GM19438 (cell line): ENCODE results near the gene KLF17.

Experiments used
- ATAC-seq: cut with Tn5 transposase; IDR thresholded peaks from one replicate; pipeline ENCODE4 v1.9.1; 2021; ENCODE audit warnings: low read depth; ENCODE audit not compliant: unreplicated experiment

KLF17 gene

GRCh38 chr1:44147582-44147981 lies 29.0 kb downstream of the KLF17 start:
- no peak for ATAC-seq

GRCh38 chr1:44151332-44151731 lies 32.7 kb downstream of the KLF17 start:
- ATAC-seq = no peak

- no peak for ATAC-seq
Measured at GRCh38 chr1:44151808-44152207, 33.2 kb downstream of the KLF17 start.

- ATAC-seq = no peak
Measured at GRCh38 chr1:44152692-44153091, 34.1 kb downstream of the KLF17 start.

- no peak for ATAC-seq
Measured at GRCh38 chr1:44154049-44154448, 35.4 kb downstream of the KLF17 start.

GRCh38 chr1:44157903-44158302 lies 39.3 kb downstream of the KLF17 start:
- no peak for ATAC-seq

- no peak for ATAC-seq
Measured at GRCh38 chr1:44158871-44159270, 40.2 kb downstream of the KLF17 start.

GRCh38 chr1:44161546-44161945 lies 42.9 kb downstream of the KLF17 start:
- ATAC-seq = no peak

GRCh38 chr1:44168520-44169098 lies 50.0 kb downstream of the KLF17 start:
- no peak for ATAC-seq

GRCh38 chr1:44170281-44170823 lies 51.7 kb downstream of the KLF17 start:
- ATAC-seq = no peak

- ATAC-seq = no peak
Measured at GRCh38 chr1:44174630-44175029, 56.0 kb downstream of the KLF17 start.
